CD14-positive monocyte (primary cell): Measurements from ENCODE around the gene FAM89A. TPM values are rescaled to one million over a fixed set of nuclear protein-coding genes. Genes with fewer than 3 reads are reported as not detected.
"Not testable (repeated sequence)": the region's sequence is repeated elsewhere in the genome, so short reads cannot be mapped to it uniquely, and the experiment has no call there.

Experiments used
- DNase-seq, 3 donors: peaks; one replicate each; pipeline ENCODE4 v3.0.0-alpha.2; 2011 to 2022
- H2AFZ ChIP-seq: 2 replicates; pipeline ENCODE4 v1.6.0; 2012; ENCODE audit warnings: mild to moderate bottlenecking, low read depth, low read length, inconsistent platforms; ENCODE audit not compliant: insufficient read depth, poor library complexity, severe bottlenecking
- H3K27ac ChIP-seq, 2 donors: 1 replicate in 1 of 2; 2 replicates in 1 of 2; pipeline ENCODE4 v1.5.1; 2012 to 2013; ENCODE audit warnings: low read length in 2 of 2, control low read depth in 1 of 2, inconsistent platforms in 1 of 2, low read depth in 1 of 2, mild to moderate bottlenecking in 1 of 2
- H3K27me3 ChIP-seq, 2 donors: one replicate each; pipeline versions ENCODE4 v1.6.0 to v1.6.1; 2011 to 2013; ENCODE audit warnings: low read length in 2 of 2; ENCODE audit not compliant: control insufficient read depth in 2 of 2, insufficient read depth in 2 of 2
- H3K36me3 ChIP-seq, 2 donors: replicated peaks in 1 of 2; 1 replicate in 1 of 2; 2 replicates in 1 of 2; pipeline versions ENCODE4 v1.5.1 to v1.6.1; 2012 to 2013; ENCODE audit warnings: low read length in 2 of 2, control low read depth in 1 of 2, inconsistent platforms in 1 of 2, mild to moderate bottlenecking in 1 of 2; ENCODE audit not compliant: insufficient read depth in 2 of 2, control insufficient read depth in 1 of 2
- H3K4me1 ChIP-seq, 2 donors: 1 replicate in 1 of 2; 2 replicates in 1 of 2; pipeline versions ENCODE4 v1.5.1 to v1.6.1; 2012 to 2013; ENCODE audit warnings: low read length in 2 of 2, control low read depth in 1 of 2, inconsistent platforms in 1 of 2, mild to moderate bottlenecking in 1 of 2, moderate library complexity in 1 of 2; ENCODE audit not compliant: insufficient read depth in 2 of 2, control insufficient read depth in 1 of 2
- H3K4me2 ChIP-seq: replicated peaks from 2 replicates; pipeline ENCODE3; 2012; ENCODE audit warnings: low read length, moderate library complexity, mild to moderate bottlenecking; ENCODE audit not compliant: poor library complexity, severe bottlenecking; ENCODE audit errors: extremely low read depth
- H3K4me3 ChIP-seq, 3 experiments: fragments of 200-600 bp in 1 of 3; sonication (generic) in 1 of 3; replicated peaks in 1 of 3; 1 replicate in 2 of 3; 2 replicates in 1 of 3; pipeline ENCODE4 v1.5.1; 2011 to 2013; ENCODE audit warnings: low read length in 3 of 3, mild to moderate bottlenecking in 3 of 3, control low read depth in 2 of 3, low read depth in 2 of 3, inconsistent platforms in 1 of 3, moderate library complexity in 1 of 3
- H3K79me2 ChIP-seq: 2 replicates; pipeline ENCODE4 v1.6.0; 2012; ENCODE audit warnings: mild to moderate bottlenecking, control low read depth, inconsistent platforms, low read length, moderate library complexity; ENCODE audit not compliant: insufficient read depth
- H3K9ac ChIP-seq: 2 replicates; pipeline ENCODE4 v1.6.0; 2017; ENCODE audit warnings: low read length, mild to moderate bottlenecking; ENCODE audit not compliant: insufficient read depth, poor library complexity, severe bottlenecking
- H3K9me3 ChIP-seq, 2 donors: replicated peaks in 1 of 2; 1 replicate in 1 of 2; 2 replicates in 1 of 2; pipeline versions ENCODE4 v1.5.1 to v1.6.1; 2012 to 2013; ENCODE audit warnings: low read length in 2 of 2, control low read depth in 1 of 2; ENCODE audit not compliant: control insufficient read depth in 1 of 2, insufficient read depth in 1 of 2
- H4K20me1 ChIP-seq: 2 replicates; pipeline ENCODE4 v1.6.0; 2012; ENCODE audit warnings: mild to moderate bottlenecking, low read length, control low read depth, moderate library complexity; ENCODE audit not compliant: insufficient read depth
- H3K27ac Mint-ChIP-seq, 7 donors: one replicate each; pipeline ENCODE4 v1.8.0; 2020; ENCODE audit warnings: mild to moderate bottlenecking in 7 of 7, mixed read lengths in 7 of 7, moderate library complexity in 6 of 7, inconsistent platforms in 2 of 7
- H3K27me3 Mint-ChIP-seq, 3 donors: one replicate each; pipeline ENCODE4 v1.8.0; 2021 to 2022; ENCODE audit warnings: low read depth in 3 of 3, mild to moderate bottlenecking in 3 of 3, mixed read lengths in 3 of 3, moderate library complexity in 3 of 3, inconsistent platforms in 1 of 3
- H3K36me3 Mint-ChIP-seq, 2 donors: one replicate each; pipeline ENCODE4 v1.8.0; 2020; ENCODE audit warnings: mixed read lengths in 2 of 2, inconsistent platforms in 1 of 2, mild to moderate bottlenecking in 1 of 2
- H3K4me1 Mint-ChIP-seq: one replicate; pipeline ENCODE4 v1.8.0; 2020; ENCODE audit warnings: mild to moderate bottlenecking, mixed read lengths
- H3K4me3 Mint-ChIP-seq, 2 donors: one replicate each; pipeline ENCODE4 v1.8.0; 2020; ENCODE audit warnings: mild to moderate bottlenecking in 2 of 2, mixed read lengths in 2 of 2, moderate library complexity in 1 of 2
- H3K9me3 Mint-ChIP-seq, 7 donors: one replicate each; pipeline ENCODE4 v1.8.0; 2020 to 2022; ENCODE audit warnings: mixed read lengths in 7 of 7, mild to moderate bottlenecking in 6 of 7, moderate library complexity in 6 of 7, inconsistent platforms in 2 of 7
- CTCF ChIP-seq: fragments of 200-600 bp; IDR thresholded peaks from one replicate; pipeline ENCODE4 v1.8.0; 2022; ENCODE audit warnings: antibody characterized with exemption, mild to moderate bottlenecking
- WGBS: methylation state at CpG from one replicate; pipeline ENCODE4 v1.1.5; 2013; ENCODE audit warnings: missing lambda C conversion rate; ENCODE audit not compliant: insufficient coverage; 5-methylcytosine and 5-hydroxymethylcytosine counted together
- intact Hi-C, 2 donors: fragments of 100-400 bp; cut with micrococcal nuclease; formaldehyde crosslinking; loops; one replicate each; pipeline versions ENCODE4 v1.15.0 to v1.15.1; 2023
- polyA plus RNA-seq, 3 donors: library from polyadenylated mRNA; depleted of rRNA in 1 of 3; unstranded in 2 of 3; stranded (reverse) in 1 of 3; fragments of 300-500 nt in 2 of 3; fragments of >200 nt in 1 of 3; fragmentation: Illumina TruSeq in 2 of 3; gene quantifications; 1 replicate in 2 of 3; 2 replicates in 1 of 3; pipeline ENCODE4 v1.2.3, GENCODE V29; 2012 to 2021

Gene FAM89A
- polyA plus RNA-seq, 3 donors, result 2.0 to 11.7 (median 4.4) TPM

- no peaks in the 10 kb centered on the region for H3K4me1 Mint-ChIP-seq
- Histone ChIP-seq H3K36me3 (no peaks in the 10 kb centered on the region), H3K27ac (no peak overlapping the region), H3K4me2 (no peak overlapping the region), H3K9me3 (peaks cover 0 to 8% of the 10 kb centered on the region in 2 donors), H3K27me3 (no peaks in the 10 kb centered on the region), H3K79me2 (no peaks in the 10 kb centered on the region), H2AFZ (no peak overlapping the region), H3K4me1 (no peaks in the 10 kb centered on the region), H3K9ac (no peak overlapping the region), H4K20me1 (no peaks in the 10 kb centered on the region), H3K4me3 (no peak overlapping the region)
- no peak overlapping the region for H3K27ac Mint-ChIP-seq
- no peak for DNase-seq
- 90% methylated on average over 2 of the region's 2 CpGs for WGBS
- H3K27me3 Mint-ChIP-seq, result no peaks in the 10 kb centered on the region
- H3K36me3 Mint-ChIP-seq, result no peaks in the 10 kb centered on the region
- no peak overlapping the region for H3K4me3 Mint-ChIP-seq
- intact Hi-C loops, result no loop called here
- peaks cover 4 to 16% (median 13%) of the 10 kb centered on the region in 7 donors for H3K9me3 Mint-ChIP-seq
- no peak for TF ChIP-seq CTCF
Observed at GRCh38 chr1:231011360-231011759, 28.7 kb downstream of the FAM89A start.

GRCh38 chr1:231007535-231007934 lies 32.5 kb downstream of the FAM89A start:
- H2AFZ ChIP-seq, H3K4me3 ChIP-seq, H3K4me3 Mint-ChIP-seq, H3K27ac ChIP-seq, H3K27me3 ChIP-seq, H3K27me3 Mint-ChIP-seq, H3K36me3 Mint-ChIP-seq, H4K20me1 ChIP-seq, H3K4me1 ChIP-seq, intact Hi-C loops, H3K27ac Mint-ChIP-seq, H3K4me1 Mint-ChIP-seq, H3K9ac ChIP-seq, H3K79me2 ChIP-seq, H3K36me3 ChIP-seq, H3K4me2 ChIP-seq, DNase-seq: not testable (repeated sequence)
- peaks cover 7 to 37% of the 10 kb centered on the region in 2 donors for H3K9me3 ChIP-seq
- H3K9me3 Mint-ChIP-seq, result peaks cover 26 to 52% (median 46%) of the 10 kb centered on the region in 7 donors
- WGBS, result no CpG with 5 or more reads among the region's 1 CpG
